Measurements from ENCODE around the gene TBC1D22A.

TBC1D22A gene

GRCh38 chr22:47195484-47196165 lies 433.2 kb downstream of the TBC1D22A start:
- DNase-seq (ENCODE audit: low read depth in 2 of 2, low spot score in 1 of 2): no peak

GRCh38 chr22:47196166-47196849 lies 433.9 kb downstream of the TBC1D22A start:
- no peak for DNase-seq (ENCODE audit: low read depth in 2 of 2, low spot score in 1 of 2)

- no peak for DNase-seq (ENCODE audit: low read depth in 2 of 2, low spot score in 1 of 2)
These were observed 434.7 kb downstream of the TBC1D22A start for GRCh38 chr22:47196881-47197772.

- DNase-seq (ENCODE audit: low read depth in 2 of 2, low spot score in 1 of 2): no peak
These were observed 435.5 kb downstream of the TBC1D22A start for GRCh38 chr22:47197773-47198500.

GRCh38 chr22:47198801-47199251 lies 436.4 kb downstream of the TBC1D22A start:
- no peak for DNase-seq (ENCODE audit: low read depth in 2 of 2, low spot score in 1 of 2)

GRCh38 chr22:47199261-47199978 lies 437.0 kb downstream of the TBC1D22A start:
- DNase-seq (ENCODE audit: low read depth in 2 of 2, low spot score in 1 of 2): no peak

- DNase-seq (ENCODE audit: low read depth in 2 of 2, low spot score in 1 of 2): no peak
These were observed 437.5 kb downstream of the TBC1D22A start for GRCh38 chr22:47199979-47200272.

- no peak for DNase-seq (ENCODE audit: low read depth in 2 of 2, low spot score in 1 of 2)
These were observed 438.0 kb downstream of the TBC1D22A start for GRCh38 chr22:47200273-47201051.

- DNase-seq (ENCODE audit: low read depth in 2 of 2, low spot score in 1 of 2): no peak
These were observed 438.9 kb downstream of the TBC1D22A start for GRCh38 chr22:47201186-47201995.

GRCh38 chr22:47201996-47202818 lies 439.8 kb downstream of the TBC1D22A start:
- DNase-seq (ENCODE audit: low read depth in 2 of 2, low spot score in 1 of 2): no peak

- DNase-seq (ENCODE audit: low read depth in 2 of 2, low spot score in 1 of 2): no peak
These were observed 440.5 kb downstream of the TBC1D22A start for GRCh38 chr22:47202819-47203553.

- no peak for DNase-seq (ENCODE audit: low read depth in 2 of 2, low spot score in 1 of 2)
These were observed 441.1 kb downstream of the TBC1D22A start for GRCh38 chr22:47203554-47203991.

- no peak for DNase-seq (ENCODE audit: low read depth in 2 of 2, low spot score in 1 of 2)
These were observed 441.8 kb downstream of the TBC1D22A start for GRCh38 chr22:47204002-47204979.

GRCh38 chr22:47205081-47205491 lies 442.6 kb downstream of the TBC1D22A start:
- no peak for DNase-seq (ENCODE audit: low read depth in 2 of 2, low spot score in 1 of 2)

- no peak for DNase-seq (ENCODE audit: low read depth in 2 of 2, low spot score in 1 of 2)
These were observed 443.1 kb downstream of the TBC1D22A start for GRCh38 chr22:47205554-47205953.

- no peak for DNase-seq (ENCODE audit: low read depth in 2 of 2, low spot score in 1 of 2)
These were observed 443.7 kb downstream of the TBC1D22A start for GRCh38 chr22:47206164-47206563.
